ENCODE measurements around the gene ATP8B3. TPM values are rescaled to one million over a fixed set of nuclear protein-coding genes. Genes with fewer than 3 reads are reported as not detected.

The ATP8B3 gene
- total RNA-seq, 2 donors from 2014 or later: 4.6 to 6.0 TPM

GRCh38 chr19:1796395-1797142, 15.5 kb downstream of the ATP8B3 start:
- peak overlapping the region; percentile 12 for H3K4me3 Mint-ChIP-seq
- ATAC-seq: no peak
- peaks cover 7% of the 10 kb centered on the region for H3K27me3 Mint-ChIP-seq
- no peak for DNase-seq
- H3K36me3 Mint-ChIP-seq (ENCODE audit: low read depth): peaks cover 4% of the 10 kb centered on the region
- peaks cover 4% of the 10 kb centered on the region for H3K4me1 Mint-ChIP-seq
- H3K9me3 ChIP-seq (ENCODE audit: control insufficient read depth, low read length, poor library complexity, severe bottlenecking): no peaks in the 10 kb centered on the region
- no peak overlapping the region for H3K27ac Mint-ChIP-seq

- ATAC-seq (no peak), DNase-seq (no peak)
- Mint-ChIP-seq H3K36me3 (ENCODE audit: low read depth) (no peaks in the 10 kb centered on the region), H3K27ac (no peak overlapping the region), H3K27me3 (peaks cover 7% of the 10 kb centered on the region), H3K4me3 (no peak overlapping the region), H3K4me1 (peaks cover 4% of the 10 kb centered on the region)
- no peaks in the 10 kb centered on the region for H3K9me3 ChIP-seq (ENCODE audit: control insufficient read depth, low read length, poor library complexity, severe bottlenecking)
Measured at GRCh38 chr19:1794424-1795172, 17.5 kb downstream of the ATP8B3 start.

GRCh38 chr19:1791879-1792278, 20.2 kb downstream of the ATP8B3 start:
- H3K36me3 Mint-ChIP-seq (ENCODE audit: low read depth): no peaks in the 10 kb centered on the region
- H3K4me3 Mint-ChIP-seq: no peak overlapping the region
- H3K27ac Mint-ChIP-seq: no peak overlapping the region
- peaks cover 4% of the 10 kb centered on the region for H3K4me1 Mint-ChIP-seq
- H3K27me3 Mint-ChIP-seq: peaks cover 15% of the 10 kb centered on the region
- ATAC-seq (no peak), DNase-seq (no peak)
- H3K9me3 ChIP-seq (ENCODE audit: control insufficient read depth, low read length, poor library complexity, severe bottlenecking): no peaks in the 10 kb centered on the region

GRCh38 chr19:1790054-1790792, 21.9 kb downstream of the ATP8B3 start:
- Mint-ChIP-seq H3K4me1 (no peaks in the 10 kb centered on the region), H3K36me3 (ENCODE audit: low read depth) (no peaks in the 10 kb centered on the region), H3K4me3 (no peak overlapping the region), H3K27ac (no peak overlapping the region), H3K27me3 (peaks cover 20% of the 10 kb centered on the region)
- no peak for DNase-seq
- ATAC-seq: no peak
- no peaks in the 10 kb centered on the region for H3K9me3 ChIP-seq (ENCODE audit: control insufficient read depth, low read length, poor library complexity, severe bottlenecking)

- DNase-seq (no peak), ATAC-seq (no peak)
- H3K9me3 ChIP-seq (ENCODE audit: control insufficient read depth, low read length, poor library complexity, severe bottlenecking): no peaks in the 10 kb centered on the region
- Mint-ChIP-seq H3K36me3 (ENCODE audit: low read depth) (no peaks in the 10 kb centered on the region), H3K27me3 (peaks cover 23% of the 10 kb centered on the region), H3K27ac (no peak overlapping the region), H3K4me1 (no peaks in the 10 kb centered on the region), H3K4me3 (no peak overlapping the region)
Measured at GRCh38 chr19:1789261-1790041, 22.6 kb downstream of the ATP8B3 start.

GRCh38 chr19:1787116-1787515, 25.0 kb downstream of the ATP8B3 start:
- Mint-ChIP-seq H3K4me3 (no peak overlapping the region), H3K4me1 (no peaks in the 10 kb centered on the region), H3K27ac (no peak overlapping the region), H3K27me3 (peaks cover 33% of the 10 kb centered on the region), H3K36me3 (ENCODE audit: low read depth) (no peaks in the 10 kb centered on the region)
- H3K9me3 ChIP-seq (ENCODE audit: control insufficient read depth, low read length, poor library complexity, severe bottlenecking): no peaks in the 10 kb centered on the region
- DNase-seq (no peak), ATAC-seq (no peak)

- H3K4me3 Mint-ChIP-seq: no peak overlapping the region
- peaks cover 4% of the 10 kb centered on the region for H3K9me3 ChIP-seq (ENCODE audit: control insufficient read depth, low read length, poor library complexity, severe bottlenecking)
- H3K27me3 Mint-ChIP-seq: peaks cover 33% of the 10 kb centered on the region
- ATAC-seq (no peak), DNase-seq (no peak)
- H3K4me1 Mint-ChIP-seq: no peaks in the 10 kb centered on the region
- H3K36me3 Mint-ChIP-seq (ENCODE audit: low read depth): no peaks in the 10 kb centered on the region
- H3K27ac Mint-ChIP-seq: no peak overlapping the region
Measured at GRCh38 chr19:1786668-1787067, 25.4 kb downstream of the ATP8B3 start.

- no peak overlapping the region for H3K27ac Mint-ChIP-seq
- no peak for DNase-seq
- H3K9me3 ChIP-seq (ENCODE audit: control insufficient read depth, low read length, poor library complexity, severe bottlenecking): peaks cover 6% of the 10 kb centered on the region
- H3K4me1 Mint-ChIP-seq: no peaks in the 10 kb centered on the region
- no peak overlapping the region for H3K4me3 Mint-ChIP-seq
- H3K27me3 Mint-ChIP-seq: peaks cover 43% of the 10 kb centered on the region
- H3K36me3 Mint-ChIP-seq (ENCODE audit: low read depth): no peaks in the 10 kb centered on the region
- ATAC-seq: no peak
Measured at GRCh38 chr19:1785310-1785709, 26.8 kb downstream of the ATP8B3 start.

- no peak for ATAC-seq
- Mint-ChIP-seq H3K27ac (no peak overlapping the region), H3K36me3 (ENCODE audit: low read depth) (peaks cover 3% of the 10 kb centered on the region), H3K4me3 (no peak overlapping the region), H3K4me1 (peaks cover 4% of the 10 kb centered on the region), H3K27me3 (peaks cover 53% of the 10 kb centered on the region)
- DNase-seq: no peak
- H3K9me3 ChIP-seq (ENCODE audit: control insufficient read depth, low read length, poor library complexity, severe bottlenecking): peaks cover 6% of the 10 kb centered on the region
Measured at GRCh38 chr19:1783874-1784273, 28.2 kb downstream of the ATP8B3 start.

- no peak overlapping the region for H3K4me3 Mint-ChIP-seq
- peaks cover 3% of the 10 kb centered on the region for H3K36me3 Mint-ChIP-seq (ENCODE audit: low read depth)
- ATAC-seq (no peak), DNase-seq (no peak)
- H3K27me3 Mint-ChIP-seq: peaks cover 54% of the 10 kb centered on the region
- H3K4me1 Mint-ChIP-seq: peaks cover 5% of the 10 kb centered on the region
- peaks cover 6% of the 10 kb centered on the region for H3K9me3 ChIP-seq (ENCODE audit: control insufficient read depth, low read length, poor library complexity, severe bottlenecking)
- no peak overlapping the region for H3K27ac Mint-ChIP-seq
Measured at GRCh38 chr19:1783354-1783753, 28.7 kb downstream of the ATP8B3 start.

- no peak overlapping the region for H3K27ac Mint-ChIP-seq
Measured at GRCh38 chr19:1782521-1782920, 29.6 kb downstream of the ATP8B3 start.

GRCh38 chr19:1780272-1780958, 31.7 kb downstream of the ATP8B3 start:
- H3K9me3 ChIP-seq (ENCODE audit: control insufficient read depth, low read length, poor library complexity, severe bottlenecking): peaks cover 6% of the 10 kb centered on the region
- peaks cover 62% of the 10 kb centered on the region for H3K27me3 Mint-ChIP-seq

More at GRCh38 chr19:1782521-1782920, 29.6 kb downstream of the ATP8B3 start:
- peaks cover 56% of the 10 kb centered on the region for H3K27me3 Mint-ChIP-seq
- DNase-seq (no peak), ATAC-seq (no peak)
- peaks cover 3% of the 10 kb centered on the region for H3K36me3 Mint-ChIP-seq (ENCODE audit: low read depth)
- peaks cover 5% of the 10 kb centered on the region for H3K4me1 Mint-ChIP-seq
- no peak overlapping the region for H3K4me3 Mint-ChIP-seq
- peaks cover 6% of the 10 kb centered on the region for H3K9me3 ChIP-seq (ENCODE audit: control insufficient read depth, low read length, poor library complexity, severe bottlenecking)

More at GRCh38 chr19:1780272-1780958, 31.7 kb downstream of the ATP8B3 start:
- no peak for ATAC-seq
- H3K4me3 Mint-ChIP-seq: no peak overlapping the region
- H3K36me3 Mint-ChIP-seq (ENCODE audit: low read depth): peaks cover 6% of the 10 kb centered on the region
- no peak overlapping the region for H3K27ac Mint-ChIP-seq
- peaks cover 5% of the 10 kb centered on the region for H3K4me1 Mint-ChIP-seq
- DNase-seq: no peak
